ENCODE measurements around the gene ARHGAP26.
"Not testable (repeated sequence)": the region's sequence is repeated elsewhere in the genome, so short reads cannot be mapped to it uniquely, and the experiment has no call there.

The ARHGAP26 gene

GRCh38 chr5:142995621-142996020, 225.4 kb downstream of the ARHGAP26 start:
- not testable (repeated sequence) for H3K23ac ChIP-seq (ENCODE audit: low read length in 2 of 2); DNase-seq; H3K4ac ChIP-seq (ENCODE audit: low read depth in 1 of 2, low read length in 2 of 2); H2AK5ac ChIP-seq (ENCODE audit: low read length, severe bottlenecking); H3K14ac ChIP-seq (ENCODE audit: low read length in 2 of 2); H3K9me3 ChIP-seq (ENCODE audit: control insufficient read depth, low read length); H2BK120ac ChIP-seq (ENCODE audit: low read depth, low read length); H3K4me3 ChIP-seq (ENCODE audit: insufficient read depth in 1 of 2, low read depth in 1 of 2, low read length in 2 of 2); H3K27me3 ChIP-seq (ENCODE audit: control insufficient read depth in 1 of 2, insufficient read depth in 1 of 2, low read length in 2 of 2); H2AFZ ChIP-seq (ENCODE audit: low read depth, low read length); H3K18ac ChIP-seq (ENCODE audit: low read depth in 1 of 2, low read length in 2 of 2); H3K27ac ChIP-seq (ENCODE audit: low read length, poor library complexity, severe bottlenecking); H3K9ac ChIP-seq (ENCODE audit: low read length); H3K4me2 ChIP-seq (ENCODE audit: low read length, poor library complexity, severe bottlenecking); H4K91ac ChIP-seq (ENCODE audit: low read length); H2BK5ac ChIP-seq (ENCODE audit: low read depth, low read length, poor library complexity, severe bottlenecking); H3K4me1 ChIP-seq (ENCODE audit: control insufficient read depth, insufficient read depth, low read depth, low read length); H4K8ac ChIP-seq (ENCODE audit: low read length); H3K36me3 ChIP-seq (ENCODE audit: control insufficient read depth in 1 of 2, insufficient read depth in 2 of 2, low read depth in 1 of 2, low read length in 2 of 2); H2BK15ac ChIP-seq (ENCODE audit: low read depth, poor library complexity, severe bottlenecking); H3K79me1 ChIP-seq (replicated peaks; ENCODE audit: low read length, poor library complexity, severe bottlenecking); H2BK12ac ChIP-seq (ENCODE audit: low read length in 2 of 2)

GRCh38 chr5:142997591-142997990, 227.4 kb downstream of the ARHGAP26 start:
- Histone ChIP-seq H2AFZ (ENCODE audit: low read depth, low read length) (no peak overlapping the region), H3K4me3 (ENCODE audit: insufficient read depth in 1 of 2, low read depth in 1 of 2, low read length in 2 of 2) (no peak overlapping the region), H3K27ac (ENCODE audit: low read length, poor library complexity, severe bottlenecking) (no peak overlapping the region), H3K9me3 (ENCODE audit: control insufficient read depth, low read length) (no peaks in the 10 kb centered on the region), H2AK5ac (ENCODE audit: low read length, severe bottlenecking) (no peak overlapping the region), H3K4ac (ENCODE audit: low read depth in 1 of 2, low read length in 2 of 2) (no peak overlapping the region), H2BK5ac (ENCODE audit: low read depth, low read length, poor library complexity, severe bottlenecking) (no peak overlapping the region), H2BK15ac (ENCODE audit: low read depth, poor library complexity, severe bottlenecking) (no peak overlapping the region), H3K27me3 (ENCODE audit: control insufficient read depth in 1 of 2, insufficient read depth in 1 of 2, low read length in 2 of 2) (no peaks in the 10 kb centered on the region), H2BK120ac (ENCODE audit: low read depth, low read length) (no peak overlapping the region), H3K4me1 (ENCODE audit: control insufficient read depth, insufficient read depth, low read depth, low read length) (peaks cover 6% of the 10 kb centered on the region), H3K18ac (ENCODE audit: low read depth in 1 of 2, low read length in 2 of 2) (no peak overlapping the region), H3K4me2 (ENCODE audit: low read length, poor library complexity, severe bottlenecking) (no peak overlapping the region), H4K91ac (ENCODE audit: low read length) (no peak overlapping the region), H3K36me3 (ENCODE audit: control insufficient read depth in 1 of 2, insufficient read depth in 2 of 2, low read depth in 1 of 2, low read length in 2 of 2) (no peaks in the 10 kb centered on the region), H3K79me1 (replicated peaks; ENCODE audit: low read length, poor library complexity, severe bottlenecking) (peaks cover 2% of the 10 kb centered on the region), H3K14ac (ENCODE audit: low read length in 2 of 2) (no peak overlapping the region), H2BK12ac (ENCODE audit: low read length in 2 of 2) (no peak overlapping the region), H4K8ac (ENCODE audit: low read length) (no peak overlapping the region), H3K23ac (ENCODE audit: low read length in 2 of 2) (no peak overlapping the region), H3K9ac (ENCODE audit: low read length) (no peak overlapping the region)
- no peak for DNase-seq
- 84% methylated on average over 1 of the region's 1 CpG for WGBS

- 89% methylated on average over 5 of the region's 6 CpGs for WGBS
- Histone ChIP-seq H2BK120ac (ENCODE audit: low read depth, low read length) (no peak overlapping the region), H2BK12ac (ENCODE audit: low read length in 2 of 2) (no peak overlapping the region), H3K79me1 (replicated peaks; ENCODE audit: low read length, poor library complexity, severe bottlenecking) (peaks cover 2% of the 10 kb centered on the region), H3K23ac (ENCODE audit: low read length in 2 of 2) (no peak overlapping the region), H4K91ac (ENCODE audit: low read length) (no peak overlapping the region), H3K18ac (ENCODE audit: low read depth in 1 of 2, low read length in 2 of 2) (no peak overlapping the region), H3K4me1 (ENCODE audit: control insufficient read depth, insufficient read depth, low read depth, low read length) (peaks cover 6% of the 10 kb centered on the region), H3K9me3 (ENCODE audit: control insufficient read depth, low read length) (no peaks in the 10 kb centered on the region), H2AFZ (ENCODE audit: low read depth, low read length) (no peak overlapping the region), H3K27me3 (ENCODE audit: control insufficient read depth in 1 of 2, insufficient read depth in 1 of 2, low read length in 2 of 2) (no peaks in the 10 kb centered on the region), H3K14ac (ENCODE audit: low read length in 2 of 2) (no peak overlapping the region), H3K36me3 (ENCODE audit: control insufficient read depth in 1 of 2, insufficient read depth in 2 of 2, low read depth in 1 of 2, low read length in 2 of 2) (no peaks in the 10 kb centered on the region), H3K27ac (ENCODE audit: low read length, poor library complexity, severe bottlenecking) (no peak overlapping the region), H2BK5ac (ENCODE audit: low read depth, low read length, poor library complexity, severe bottlenecking) (no peak overlapping the region), H2AK5ac (ENCODE audit: low read length, severe bottlenecking) (no peak overlapping the region), H3K4ac (ENCODE audit: low read depth in 1 of 2, low read length in 2 of 2) (no peak overlapping the region), H2BK15ac (ENCODE audit: low read depth, poor library complexity, severe bottlenecking) (no peak overlapping the region), H4K8ac (ENCODE audit: low read length) (no peak overlapping the region), H3K9ac (ENCODE audit: low read length) (no peak overlapping the region), H3K4me3 (ENCODE audit: insufficient read depth in 1 of 2, low read depth in 1 of 2, low read length in 2 of 2) (no peak overlapping the region), H3K4me2 (ENCODE audit: low read length, poor library complexity, severe bottlenecking) (no peak overlapping the region)
- no peak for DNase-seq
Observed at GRCh38 chr5:142998316-142999020, 228.3 kb downstream of the ARHGAP26 start.

GRCh38 chr5:143000551-143000950, 230.4 kb downstream of the ARHGAP26 start:
- H2AFZ ChIP-seq (ENCODE audit: low read depth, low read length); H2BK5ac ChIP-seq (ENCODE audit: low read depth, low read length, poor library complexity, severe bottlenecking); H2AK5ac ChIP-seq (ENCODE audit: low read length, severe bottlenecking); H2BK120ac ChIP-seq (ENCODE audit: low read depth, low read length); H3K14ac ChIP-seq (ENCODE audit: low read length in 2 of 2); H3K9me3 ChIP-seq (ENCODE audit: control insufficient read depth, low read length); H3K27ac ChIP-seq (ENCODE audit: low read length, poor library complexity, severe bottlenecking); H4K91ac ChIP-seq (ENCODE audit: low read length); H3K23ac ChIP-seq (ENCODE audit: low read length in 2 of 2); H3K4me3 ChIP-seq (ENCODE audit: insufficient read depth in 1 of 2, low read depth in 1 of 2, low read length in 2 of 2); H3K4ac ChIP-seq (ENCODE audit: low read depth in 1 of 2, low read length in 2 of 2); H2BK15ac ChIP-seq (ENCODE audit: low read depth, poor library complexity, severe bottlenecking); H3K4me2 ChIP-seq (ENCODE audit: low read length, poor library complexity, severe bottlenecking); H3K79me1 ChIP-seq (replicated peaks; ENCODE audit: low read length, poor library complexity, severe bottlenecking); DNase-seq; H3K36me3 ChIP-seq (ENCODE audit: control insufficient read depth in 1 of 2, insufficient read depth in 2 of 2, low read depth in 1 of 2, low read length in 2 of 2); H3K27me3 ChIP-seq (ENCODE audit: control insufficient read depth in 1 of 2, insufficient read depth in 1 of 2, low read length in 2 of 2); H3K18ac ChIP-seq (ENCODE audit: low read depth in 1 of 2, low read length in 2 of 2); H2BK12ac ChIP-seq (ENCODE audit: low read length in 2 of 2); H4K8ac ChIP-seq (ENCODE audit: low read length); H3K9ac ChIP-seq (ENCODE audit: low read length): not testable (repeated sequence)
- 100% methylated on average over 1 of the region's 1 CpG for WGBS
- peaks cover 10% of the 10 kb centered on the region for H3K4me1 ChIP-seq (ENCODE audit: control insufficient read depth, insufficient read depth, low read depth, low read length)
